Dermis blood vessel endothelial cell (primary cell): ENCODE data around the gene VN1R5. TPM values are rescaled to one million over a fixed set of nuclear protein-coding genes. Genes with fewer than 3 reads are reported as not detected.
A peak's percentile ranks its signal among the peaks of the same experiment; 100 is the strongest.

Experiments used
- DNase-seq: peaks from one replicate; pipeline ENCODE4 v3.0.0; 2010
- total RNA-seq: library from RNA; depleted of rRNA; stranded (reverse); fragments of >200 nt; gene quantifications from 2 replicates; pipeline ENCODE4 v1.2.3, GENCODE V29; 2014

The VN1R5 gene
- total RNA-seq, 1 donor from 2014 or later = not detected

DNA sequence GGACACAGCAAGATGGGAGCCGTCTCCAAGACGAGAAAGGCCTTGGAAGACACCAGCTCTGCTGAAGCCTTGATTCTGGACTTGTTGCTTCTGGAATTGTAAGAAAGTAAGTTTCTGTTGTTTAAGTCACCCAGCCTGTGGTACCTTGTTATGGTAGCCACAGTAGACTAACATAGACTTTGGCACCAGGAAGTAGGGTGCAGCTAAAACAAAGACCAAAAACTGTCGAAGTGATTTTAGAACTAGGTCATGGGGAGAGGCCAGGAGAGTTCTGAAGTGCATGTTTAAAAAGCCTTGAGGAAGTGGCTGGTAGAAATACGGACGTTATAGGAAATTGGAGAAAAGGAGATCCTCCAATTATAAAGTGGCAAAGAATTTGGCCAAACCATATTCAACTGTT, 47.3 kb downstream of the VN1R5 start:
- DNase-seq = no peak

DNA sequence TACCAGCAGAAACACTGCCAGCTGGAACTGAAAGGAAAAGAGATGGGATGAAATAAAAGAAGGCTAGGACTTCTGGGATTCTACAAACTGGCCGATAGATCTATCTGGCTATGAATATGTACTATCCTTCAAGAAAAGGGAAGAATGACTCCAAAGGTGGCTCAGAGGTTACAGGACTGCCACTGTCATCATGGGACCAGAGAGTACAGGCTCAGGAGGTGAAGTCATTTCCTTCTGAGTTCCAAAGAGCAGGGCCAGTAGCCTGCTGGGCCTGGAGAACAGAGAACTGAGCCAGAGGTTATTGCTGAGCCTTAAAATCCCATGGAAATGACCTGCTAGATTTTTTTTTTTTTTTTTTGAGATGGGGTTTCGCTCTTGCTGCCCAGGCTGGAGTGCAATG, 48.2 kb downstream of the VN1R5 start:
- DNase-seq = peak; percentile 41

Other genes starting within 250 kb of the VN1R5 start
- 2.7 and 2.9 TPM in 2 replicates for gene ZNF695, start 248.0 kb upstream of the VN1R5 start, total RNA-seq
- gene ZNF670, start 177.3 kb upstream of the VN1R5 start, total RNA-seq = 7.0 and 10.4 TPM in 2 replicates
- 11.9 and 19.4 TPM in 2 replicates for gene ZNF669, start 151.7 kb upstream of the VN1R5 start, total RNA-seq
- gene ZNF124, start 84.1 kb upstream of the VN1R5 start, total RNA-seq = 60.8 and 93.4 TPM in 2 replicates
- 27.7 and 32.3 TPM in 2 replicates for gene ZNF496, start 75.8 kb downstream of the VN1R5 start, total RNA-seq
- not detected in 2 replicates for gene NLRP3, start 160.1 kb downstream of the VN1R5 start, total RNA-seq
- under 0.01 TPM in 1 of 2 replicates, not detected in the other for gene OR2B11, start 202.0 kb downstream of the VN1R5 start, total RNA-seq